Osteoblast (primary cell): ENCODE results near the gene CHRNG. TPM values are rescaled to one million over a fixed set of nuclear protein-coding genes. Genes with fewer than 3 reads are reported as not detected.
A peak's percentile ranks its signal among the peaks of the same experiment; 100 is the strongest.

Source experiments
- DNase-seq: peaks from one replicate; pipeline ENCODE4 v3.0.0; 2011; ENCODE audit warnings: low spot score, mixed read lengths; ENCODE audit not compliant: insufficient read length; ENCODE audit errors: missing footprints
- H2AFZ ChIP-seq: 2 replicates; pipeline ENCODE4 v1.6.0; 2011; ENCODE audit warnings: mild to moderate bottlenecking, low read length
- H3K27ac ChIP-seq: 2 replicates; pipeline ENCODE4 v1.5.1; 2011; ENCODE audit warnings: mild to moderate bottlenecking, low read depth, low read length, moderate library complexity
- H3K27me3 ChIP-seq: 2 replicates; pipeline ENCODE4 v1.6.0; 2012; ENCODE audit warnings: mild to moderate bottlenecking, control low read depth, inconsistent platforms, low read length, moderate library complexity; ENCODE audit not compliant: insufficient read depth
- H3K36me3 ChIP-seq: 2 replicates; pipeline ENCODE4 v1.5.1; 2011; ENCODE audit warnings: mild to moderate bottlenecking, low read length, control low read depth, moderate library complexity; ENCODE audit not compliant: insufficient read depth
- H3K4me1 ChIP-seq: 2 replicates; pipeline ENCODE4 v1.5.1; 2011; ENCODE audit warnings: mild to moderate bottlenecking, low read length, control low read depth, moderate library complexity; ENCODE audit not compliant: insufficient read depth
- H3K4me2 ChIP-seq: 2 replicates; pipeline ENCODE4 v1.6.0; 2011; ENCODE audit warnings: mild to moderate bottlenecking, low read length; ENCODE audit not compliant: insufficient read depth
- H3K4me3 ChIP-seq: fragments of 200-600 bp; sonication (generic); 3 replicates; pipeline ENCODE4 v1.5.1; 2012; ENCODE audit warnings: mild to moderate bottlenecking, low read length, inconsistent platforms; ENCODE audit not compliant: insufficient read depth
- H3K79me2 ChIP-seq: 2 replicates; pipeline ENCODE4 v1.6.0; 2012; ENCODE audit warnings: mild to moderate bottlenecking, low read length, control low read depth, inconsistent platforms; ENCODE audit not compliant: insufficient read depth
- H3K9me3 ChIP-seq: 2 replicates; pipeline ENCODE4 v1.5.1; 2011; ENCODE audit warnings: low read depth, low read length, control low read depth
- H4K20me1 ChIP-seq: 2 replicates; pipeline ENCODE4 v1.6.0; 2012; ENCODE audit warnings: mild to moderate bottlenecking, low read length, control low read depth; ENCODE audit not compliant: insufficient read depth
- CTCF ChIP-seq: IDR thresholded peaks from 2 replicates; pipeline ENCODE4 v1.5.1; 2011; ENCODE audit warnings: mild to moderate bottlenecking, low read depth, low read length, moderate library complexity; ENCODE audit errors: extremely low read depth
- total RNA-seq: library from RNA; depleted of rRNA; stranded (reverse); fragments of >200 nt; gene quantifications from 2 replicates; pipeline ENCODE4 v1.2.3, GENCODE V29; 2012

CHRNG gene
- total RNA-seq, 1 donor = not detected

- TF ChIP-seq CTCF = no peak
- H3K9me3 ChIP-seq = no peaks in the 10 kb centered on the region
- H3K4me2 ChIP-seq = no peak overlapping the region
Observed at GRCh38 chr2:232575404-232575746, 35.9 kb downstream of the CHRNG start.

GRCh38 chr2:232576995-232577394 lies 37.5 kb downstream of the CHRNG start:
- no peak overlapping the region for H3K4me2 ChIP-seq
- DNase-seq = no peak
- no peaks in the 10 kb centered on the region for H4K20me1 ChIP-seq
- TF ChIP-seq CTCF = no peak
- peaks cover 26% of the 10 kb centered on the region for H3K36me3 ChIP-seq
- no peak overlapping the region for H3K4me3 ChIP-seq
- H3K27me3 ChIP-seq = no peaks in the 10 kb centered on the region
- H3K4me1 ChIP-seq = peaks cover 19% of the 10 kb centered on the region
- peak overlapping the region; percentile 51 for H3K27ac ChIP-seq
- no peak overlapping the region for H2AFZ ChIP-seq
- H3K9me3 ChIP-seq = no peaks in the 10 kb centered on the region
- H3K79me2 ChIP-seq = no peaks in the 10 kb centered on the region

More at GRCh38 chr2:232575404-232575746, 35.9 kb downstream of the CHRNG start:
- no peak overlapping the region for H2AFZ ChIP-seq
- no peak for DNase-seq
- H3K36me3 ChIP-seq = peaks cover 22% of the 10 kb centered on the region
- H4K20me1 ChIP-seq = no peaks in the 10 kb centered on the region
- H3K79me2 ChIP-seq = no peaks in the 10 kb centered on the region
- no peak overlapping the region for H3K27ac ChIP-seq
- no peaks in the 10 kb centered on the region for H3K27me3 ChIP-seq
- peaks cover 19% of the 10 kb centered on the region for H3K4me1 ChIP-seq
- no peak overlapping the region for H3K4me3 ChIP-seq

- H3K4me3 ChIP-seq = no peak overlapping the region
- H3K4me1 ChIP-seq = peaks cover 19% of the 10 kb centered on the region
- H3K4me2 ChIP-seq = no peak overlapping the region
- no peaks in the 10 kb centered on the region for H3K27me3 ChIP-seq
- no peaks in the 10 kb centered on the region for H3K79me2 ChIP-seq
- H3K36me3 ChIP-seq = peaks cover 23% of the 10 kb centered on the region
- H3K9me3 ChIP-seq = no peaks in the 10 kb centered on the region
- H4K20me1 ChIP-seq = no peaks in the 10 kb centered on the region
- no peak for TF ChIP-seq CTCF
- no peak for DNase-seq
- no peak overlapping the region for H3K27ac ChIP-seq
- H2AFZ ChIP-seq = no peak overlapping the region
Observed at GRCh38 chr2:232577841-232578240, 38.3 kb downstream of the CHRNG start.

GRCh38 chr2:232578626-232579025 lies 39.1 kb downstream of the CHRNG start:
- H4K20me1 ChIP-seq = no peaks in the 10 kb centered on the region
- H3K27me3 ChIP-seq = no peaks in the 10 kb centered on the region
- H3K4me3 ChIP-seq = no peak overlapping the region

More at GRCh38 chr2:232578626-232579025, 39.1 kb downstream of the CHRNG start:
- H3K36me3 ChIP-seq = peaks cover 19% of the 10 kb centered on the region
- H3K4me2 ChIP-seq = no peak overlapping the region
- H3K79me2 ChIP-seq = no peaks in the 10 kb centered on the region
- no peak for TF ChIP-seq CTCF
- no peaks in the 10 kb centered on the region for H3K9me3 ChIP-seq
- H3K27ac ChIP-seq = no peak overlapping the region
- H3K4me1 ChIP-seq = peaks cover 19% of the 10 kb centered on the region
- no peak for DNase-seq
- no peak overlapping the region for H2AFZ ChIP-seq
